ENCODE measurements around the gene NEK4. TPM values are rescaled to one million over a fixed set of nuclear protein-coding genes. Genes with fewer than 3 reads are reported as not detected.
A peak's percentile ranks its signal among the peaks of the same experiment; 100 is the strongest.

NEK4 gene
- total and polyA plus RNA-seq, 2 donors, result 9.5 to 18.7 TPM

GRCh38 chr3:52810923-52811322 lies 40.2 kb upstream of the NEK4 start:
- peak overlapping the region in 1 of 2 donors; percentile 69 for H3K27ac ChIP-seq (ENCODE audit: low read depth in 1 of 2, low read length in 1 of 2)
- DNase-seq (ENCODE audit: low read depth in 6 of 9, low spot score in 9 of 9), result no peak
- no peaks in the 10 kb centered on the region for H3K36me3 ChIP-seq (ENCODE audit: control insufficient read depth in 2 of 2, insufficient read depth in 2 of 2, low read length in 1 of 2)
- no peak overlapping the region for H3K4me3 ChIP-seq (ENCODE audit: low read length in 2 of 2)
- H3K9me3 ChIP-seq (ENCODE audit: control insufficient read depth in 2 of 2, insufficient read depth in 1 of 2, low read length in 1 of 2), result peaks cover 0 to 5% of the 10 kb centered on the region in 2 donors
- H3K27me3 ChIP-seq (ENCODE audit: control insufficient read depth in 2 of 2, insufficient read depth in 1 of 2, low read length in 1 of 2), result no peaks in the 10 kb centered on the region
- H3K4me1 ChIP-seq (ENCODE audit: control insufficient read depth in 2 of 2, insufficient read depth in 2 of 2, low read length in 2 of 2), result peaks cover 27 to 67% of the 10 kb centered on the region in 2 donors
- WGBS, result 86% methylated on average over 11 of the region's 11 CpGs

GRCh38 chr3:52809662-52810377 lies 39.1 kb upstream of the NEK4 start:
- Histone ChIP-seq H3K36me3 (ENCODE audit: control insufficient read depth in 2 of 2, insufficient read depth in 2 of 2, low read length in 1 of 2) (no peaks in the 10 kb centered on the region), H3K27me3 (ENCODE audit: control insufficient read depth in 2 of 2, insufficient read depth in 1 of 2, low read length in 1 of 2) (no peaks in the 10 kb centered on the region), H3K9me3 (ENCODE audit: control insufficient read depth in 2 of 2, insufficient read depth in 1 of 2, low read length in 1 of 2) (peaks cover 0 to 5% of the 10 kb centered on the region in 2 donors), H3K4me1 (ENCODE audit: control insufficient read depth in 2 of 2, insufficient read depth in 2 of 2, low read length in 2 of 2) (peaks cover 31 to 78% of the 10 kb centered on the region in 2 donors), H3K4me3 (ENCODE audit: low read length in 2 of 2) (no peak overlapping the region), H3K27ac (ENCODE audit: low read depth in 1 of 2, low read length in 1 of 2) (peak overlapping the region in 1 of 2 donors; percentile 76)
- 43% methylated on average over 7 of the region's 7 CpGs for WGBS
- DNase-seq (ENCODE audit: low read depth in 6 of 9, low spot score in 9 of 9), result peak in 8 of 9 donors; percentile 13 to 77 (median 44)

- Histone ChIP-seq H3K4me1 (ENCODE audit: control insufficient read depth in 2 of 2, insufficient read depth in 2 of 2, low read length in 2 of 2) (peaks cover 32 to 84% of the 10 kb centered on the region in 2 donors), H3K4me3 (ENCODE audit: low read length in 2 of 2) (no peak overlapping the region), H3K36me3 (ENCODE audit: control insufficient read depth in 2 of 2, insufficient read depth in 2 of 2, low read length in 1 of 2) (no peaks in the 10 kb centered on the region), H3K27me3 (ENCODE audit: control insufficient read depth in 2 of 2, insufficient read depth in 1 of 2, low read length in 1 of 2) (no peaks in the 10 kb centered on the region), H3K9me3 (ENCODE audit: control insufficient read depth in 2 of 2, insufficient read depth in 1 of 2, low read length in 1 of 2) (peaks cover 0 to 5% of the 10 kb centered on the region in 2 donors), H3K27ac (ENCODE audit: low read depth in 1 of 2, low read length in 1 of 2) (peak overlapping the region in 1 of 2 donors; percentile 76)
- DNase-seq (ENCODE audit: low read depth in 6 of 9, low spot score in 9 of 9), result no peak
- 89% methylated on average over 2 of the region's 2 CpGs for WGBS
Observed at GRCh38 chr3:52809149-52809548, 38.4 kb upstream of the NEK4 start.

GRCh38 chr3:52805270-52806039 lies 34.7 kb upstream of the NEK4 start:
- no peaks in the 10 kb centered on the region for H3K27me3 ChIP-seq (ENCODE audit: control insufficient read depth in 2 of 2, insufficient read depth in 1 of 2, low read length in 1 of 2)
- peaks cover 0 to 5% of the 10 kb centered on the region in 2 donors for H3K9me3 ChIP-seq (ENCODE audit: control insufficient read depth in 2 of 2, insufficient read depth in 1 of 2, low read length in 1 of 2)
- H3K36me3 ChIP-seq (ENCODE audit: control insufficient read depth in 2 of 2, insufficient read depth in 2 of 2, low read length in 1 of 2), result no peaks in the 10 kb centered on the region
- H3K27ac ChIP-seq (ENCODE audit: low read depth in 1 of 2, low read length in 1 of 2), result no peak overlapping the region
- H3K4me3 ChIP-seq (ENCODE audit: low read length in 2 of 2), result no peak overlapping the region
- DNase-seq (ENCODE audit: low read depth in 6 of 9, low spot score in 9 of 9), result no peak
- peaks cover 22 to 63% of the 10 kb centered on the region in 2 donors for H3K4me1 ChIP-seq (ENCODE audit: control insufficient read depth in 2 of 2, insufficient read depth in 2 of 2, low read length in 2 of 2)
- WGBS, result 70% methylated on average over 19 of the region's 19 CpGs

GRCh38 chr3:52801839-52802238 lies 31.1 kb upstream of the NEK4 start:
- Histone ChIP-seq H3K36me3 (ENCODE audit: control insufficient read depth in 2 of 2, insufficient read depth in 2 of 2, low read length in 1 of 2) (no peaks in the 10 kb centered on the region), H3K4me3 (ENCODE audit: low read length in 2 of 2) (no peak overlapping the region), H3K4me1 (ENCODE audit: control insufficient read depth in 2 of 2, insufficient read depth in 2 of 2, low read length in 2 of 2) (peaks cover 6 to 28% of the 10 kb centered on the region in 2 donors), H3K9me3 (ENCODE audit: control insufficient read depth in 2 of 2, insufficient read depth in 1 of 2, low read length in 1 of 2) (no peaks in the 10 kb centered on the region), H3K27ac (ENCODE audit: low read depth in 1 of 2, low read length in 1 of 2) (no peak overlapping the region), H3K27me3 (ENCODE audit: control insufficient read depth in 2 of 2, insufficient read depth in 1 of 2, low read length in 1 of 2) (no peaks in the 10 kb centered on the region)
- 93% methylated on average over 5 of the region's 5 CpGs for WGBS
- DNase-seq (ENCODE audit: low read depth in 6 of 9, low spot score in 9 of 9), result no peak

GRCh38 chr3:52800079-52800478 lies 29.3 kb upstream of the NEK4 start:
- Histone ChIP-seq H3K27ac (ENCODE audit: low read depth in 1 of 2, low read length in 1 of 2) (no peak overlapping the region), H3K9me3 (ENCODE audit: control insufficient read depth in 2 of 2, insufficient read depth in 1 of 2, low read length in 1 of 2) (no peaks in the 10 kb centered on the region), H3K4me1 (ENCODE audit: control insufficient read depth in 2 of 2, insufficient read depth in 2 of 2, low read length in 2 of 2) (peaks cover 3 to 22% of the 10 kb centered on the region in 2 donors), H3K27me3 (ENCODE audit: control insufficient read depth in 2 of 2, insufficient read depth in 1 of 2, low read length in 1 of 2) (no peaks in the 10 kb centered on the region), H3K36me3 (ENCODE audit: control insufficient read depth in 2 of 2, insufficient read depth in 2 of 2, low read length in 1 of 2) (no peaks in the 10 kb centered on the region), H3K4me3 (ENCODE audit: low read length in 2 of 2) (no peak overlapping the region)
- no peak for DNase-seq (ENCODE audit: low read depth in 6 of 9, low spot score in 9 of 9)
- 98% methylated on average over 7 of the region's 7 CpGs for WGBS

GRCh38 chr3:52798978-52799476 lies 28.3 kb upstream of the NEK4 start:
- Histone ChIP-seq H3K4me1 (ENCODE audit: control insufficient read depth in 2 of 2, insufficient read depth in 2 of 2, low read length in 2 of 2) (peaks cover 0 to 13% of the 10 kb centered on the region in 2 donors), H3K27me3 (ENCODE audit: control insufficient read depth in 2 of 2, insufficient read depth in 1 of 2, low read length in 1 of 2) (no peaks in the 10 kb centered on the region), H3K27ac (ENCODE audit: low read depth in 1 of 2, low read length in 1 of 2) (no peak overlapping the region), H3K9me3 (ENCODE audit: control insufficient read depth in 2 of 2, insufficient read depth in 1 of 2, low read length in 1 of 2) (no peaks in the 10 kb centered on the region), H3K36me3 (ENCODE audit: control insufficient read depth in 2 of 2, insufficient read depth in 2 of 2, low read length in 1 of 2) (no peaks in the 10 kb centered on the region), H3K4me3 (ENCODE audit: low read length in 2 of 2) (no peak overlapping the region)
- peak in 1 of 9 donors; percentile 20 for DNase-seq (ENCODE audit: low read depth in 6 of 9, low spot score in 9 of 9)
- 81% methylated on average over 14 of the region's 14 CpGs for WGBS

- Histone ChIP-seq H3K36me3 (ENCODE audit: control insufficient read depth in 2 of 2, insufficient read depth in 2 of 2, low read length in 1 of 2) (no peaks in the 10 kb centered on the region), H3K27ac (ENCODE audit: low read depth in 1 of 2, low read length in 1 of 2) (no peak overlapping the region), H3K4me1 (ENCODE audit: control insufficient read depth in 2 of 2, insufficient read depth in 2 of 2, low read length in 2 of 2) (peaks cover 0 to 10% of the 10 kb centered on the region in 2 donors), H3K4me3 (ENCODE audit: low read length in 2 of 2) (no peak overlapping the region), H3K9me3 (ENCODE audit: control insufficient read depth in 2 of 2, insufficient read depth in 1 of 2, low read length in 1 of 2) (no peaks in the 10 kb centered on the region), H3K27me3 (ENCODE audit: control insufficient read depth in 2 of 2, insufficient read depth in 1 of 2, low read length in 1 of 2) (no peaks in the 10 kb centered on the region)
- WGBS, result 96% methylated on average over 10 of the region's 10 CpGs
- no peak for DNase-seq (ENCODE audit: low read depth in 6 of 9, low spot score in 9 of 9)
Observed at GRCh38 chr3:52798376-52798977, 27.7 kb upstream of the NEK4 start.

- Histone ChIP-seq H3K27ac (ENCODE audit: low read depth in 1 of 2, low read length in 1 of 2) (no peak overlapping the region), H3K4me3 (ENCODE audit: low read length in 2 of 2) (no peak overlapping the region), H3K4me1 (ENCODE audit: control insufficient read depth in 2 of 2, insufficient read depth in 2 of 2, low read length in 2 of 2) (peaks cover 0 to 14% of the 10 kb centered on the region in 2 donors), H3K9me3 (ENCODE audit: control insufficient read depth in 2 of 2, insufficient read depth in 1 of 2, low read length in 1 of 2) (no peaks in the 10 kb centered on the region), H3K27me3 (ENCODE audit: control insufficient read depth in 2 of 2, insufficient read depth in 1 of 2, low read length in 1 of 2) (no peaks in the 10 kb centered on the region), H3K36me3 (ENCODE audit: control insufficient read depth in 2 of 2, insufficient read depth in 2 of 2, low read length in 1 of 2) (no peaks in the 10 kb centered on the region)
- 96% methylated on average over 9 of the region's 9 CpGs for WGBS
- DNase-seq (ENCODE audit: low read depth in 6 of 9, low spot score in 9 of 9), result no peak
Observed at GRCh38 chr3:52796411-52796810, 25.7 kb upstream of the NEK4 start.
